Activated naive CD4-positive, alpha-beta T cell treated with anti-CD3 and anti-CD28 coated beads, Interleukin-2, amount 10 ng/mL, durations not matched to agents 7 days and 5 days (primary cell): ENCODE results near the gene CBX2.
"Not testable (repeated sequence)": the region's sequence is repeated elsewhere in the genome, so short reads cannot be mapped to it uniquely, and the experiment has no call there.

Experiments used
- CTCF ChIA-PET: fragments of 350-600 bp; sonication (Branson Sonifier 250); formaldehyde crosslinking; loops from one replicate; lab custom pipeline; 2021; ENCODE audit warnings: antibody characterized with exemption; lab: Charles Lee
- DNase-seq: peaks from one replicate; pipeline ENCODE4 v3.0.0-alpha.2; 2020
- H3K27ac Mint-ChIP-seq: one replicate; pipeline ENCODE4 v1.8.0; 2021; ENCODE audit warnings: mild to moderate bottlenecking, moderate library complexity, mixed read lengths
- H3K27me3 Mint-ChIP-seq: one replicate; pipeline ENCODE4 v1.8.0; 2021; ENCODE audit warnings: mild to moderate bottlenecking, mixed read lengths
- H3K36me3 Mint-ChIP-seq: one replicate; pipeline ENCODE4 v1.8.0; 2021; ENCODE audit warnings: mixed read lengths
- H3K4me1 Mint-ChIP-seq: one replicate; pipeline ENCODE4 v1.8.0; 2021; ENCODE audit warnings: mixed read lengths
- H3K4me3 Mint-ChIP-seq: one replicate; pipeline ENCODE4 v1.8.0; 2021; ENCODE audit warnings: mild to moderate bottlenecking, moderate library complexity, mixed read lengths
- H3K9me3 Mint-ChIP-seq: one replicate; pipeline ENCODE4 v1.8.0; 2021; ENCODE audit warnings: mixed read lengths

Gene CBX2

DNA sequence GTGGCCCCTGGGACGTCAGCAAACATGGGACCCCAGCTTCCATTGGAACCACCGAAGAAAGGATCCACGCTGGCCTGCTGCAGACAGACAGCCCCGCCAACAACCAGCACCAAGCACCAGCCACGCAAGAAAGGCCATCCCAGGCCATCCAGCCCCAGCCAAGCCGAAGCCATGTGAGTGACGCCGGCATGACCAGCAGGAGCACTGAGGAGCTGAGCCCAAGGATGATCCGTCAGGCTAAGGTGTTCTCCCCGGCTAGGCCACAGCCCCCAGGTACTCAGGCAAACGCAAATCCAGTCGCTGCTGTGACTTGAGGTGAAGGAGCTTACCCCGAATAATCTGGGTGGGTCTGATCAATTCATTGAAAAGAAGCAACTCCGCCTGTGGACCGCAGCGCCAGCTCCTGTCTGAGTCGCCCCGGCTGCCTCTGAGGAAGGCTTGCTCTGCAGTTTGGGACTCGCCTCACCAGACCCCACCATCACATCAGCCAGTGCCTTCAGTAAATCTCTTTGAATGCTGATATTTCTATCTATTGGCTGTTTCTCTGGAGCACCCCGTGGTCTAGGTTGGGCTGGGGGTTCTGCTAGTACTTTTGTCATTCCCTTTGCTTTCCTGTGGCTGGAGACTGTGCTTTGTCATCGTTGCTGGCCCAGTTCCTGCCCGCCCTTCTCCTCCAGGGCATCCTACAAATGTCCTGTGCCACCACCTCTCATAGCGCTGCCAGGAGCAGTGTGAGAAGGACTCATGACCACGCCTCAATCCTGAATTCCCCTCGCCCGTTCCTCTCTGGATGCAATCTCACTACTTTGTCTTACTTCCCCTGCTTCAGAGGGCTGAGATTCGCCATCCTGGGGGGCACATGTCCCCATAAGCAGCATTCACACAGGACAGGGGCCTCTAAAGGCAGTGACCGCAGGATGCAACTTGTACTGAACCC is 8.1 kb upstream of the CBX2 start:
- no peak overlapping the region for H3K27ac Mint-ChIP-seq
- H3K9me3 Mint-ChIP-seq, result no peaks in the 10 kb centered on the region
- H3K36me3 Mint-ChIP-seq, result no peaks in the 10 kb centered on the region
- no peak for DNase-seq
- peaks cover 77% of the 10 kb centered on the region for H3K27me3 Mint-ChIP-seq
- no peaks in the 10 kb centered on the region for H3K4me1 Mint-ChIP-seq
- CTCF ChIA-PET, result no interaction called here
- no peak overlapping the region for H3K4me3 Mint-ChIP-seq

DNA sequence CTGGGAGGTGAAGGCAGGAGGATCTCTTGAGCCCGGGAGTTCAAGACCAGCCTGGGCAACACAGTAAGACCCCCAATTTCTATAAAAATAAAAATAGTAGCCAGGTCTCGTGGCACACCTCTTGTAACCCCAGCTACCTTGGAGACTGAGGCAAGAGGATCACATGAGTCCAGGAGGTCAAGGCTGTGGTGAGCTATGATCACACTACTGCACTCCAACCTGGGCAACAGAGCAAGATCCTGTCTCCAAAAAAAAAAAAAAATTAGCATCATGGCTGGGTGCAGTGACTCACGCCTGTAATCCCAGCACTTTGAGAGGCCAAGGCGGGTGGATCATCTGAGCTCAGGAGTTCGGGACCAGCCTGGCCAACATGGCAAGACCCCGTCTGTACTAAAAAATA is 6.7 kb upstream of the CBX2 start:
- Mint-ChIP-seq H3K4me1 (peaks cover under 1% of the 10 kb centered on the region), H3K4me3 (no peak overlapping the region), H3K9me3 (no peaks in the 10 kb centered on the region), H3K36me3 (no peaks in the 10 kb centered on the region), H3K27ac (no peak overlapping the region), H3K27me3 (peaks cover 87% of the 10 kb centered on the region)
- no peak for DNase-seq
- CTCF ChIA-PET, result no interaction called here

DNA sequence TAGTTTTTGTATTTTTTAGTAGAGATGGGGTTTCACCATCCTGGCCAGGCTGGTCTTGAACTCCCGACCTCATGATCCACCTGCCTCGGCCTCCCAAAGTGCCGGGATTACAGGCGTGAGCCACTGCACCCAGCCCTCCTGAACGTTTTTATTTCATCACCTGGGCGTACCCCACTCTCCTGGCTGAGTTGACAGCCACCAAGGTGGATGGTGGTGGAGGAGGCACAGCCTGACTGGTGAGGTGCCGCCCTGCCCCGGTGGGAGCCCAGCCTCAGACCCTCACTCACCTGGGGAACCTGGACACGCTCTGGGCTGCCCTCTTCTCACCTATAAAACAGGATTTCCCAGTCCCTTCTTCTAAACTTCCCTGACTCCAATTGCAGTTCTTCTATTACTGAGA is 5.2 kb upstream of the CBX2 start:
- Mint-ChIP-seq H3K27me3 (peaks cover 94% of the 10 kb centered on the region), H3K4me1 (peaks cover 13% of the 10 kb centered on the region)
- H3K27ac Mint-ChIP-seq, DNase-seq, CTCF ChIA-PET, H3K4me3 Mint-ChIP-seq, H3K36me3 Mint-ChIP-seq, H3K9me3 Mint-ChIP-seq: not testable (repeated sequence)

DNA sequence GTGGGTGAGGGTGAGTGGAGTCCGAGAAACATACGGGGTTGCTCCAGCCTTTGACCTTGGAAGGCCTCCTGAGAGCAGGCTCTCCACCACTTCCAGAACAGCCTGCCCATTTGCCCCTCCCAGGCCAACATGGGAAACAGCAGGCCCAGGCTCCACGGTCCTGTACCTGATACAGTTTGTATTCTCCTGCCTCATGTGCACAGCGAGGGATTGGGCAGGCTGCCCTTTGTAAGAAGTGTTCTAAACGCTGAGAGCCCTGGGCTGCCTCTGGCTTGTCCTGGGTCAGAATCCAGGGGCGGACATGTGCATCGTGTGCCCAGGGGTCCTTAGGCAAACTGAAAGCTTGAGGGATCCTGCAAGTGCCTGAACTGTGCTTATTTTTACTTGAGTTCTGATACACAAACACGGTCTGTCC is 3.4 kb upstream of the CBX2 start:
- DNase-seq, result no peak
- Mint-ChIP-seq H3K27ac (no peak overlapping the region), H3K4me1 (peaks cover 22% of the 10 kb centered on the region), H3K36me3 (peaks cover 4% of the 10 kb centered on the region), H3K27me3 (peaks cover 87% of the 10 kb centered on the region), H3K4me3 (no peak overlapping the region), H3K9me3 (no peaks in the 10 kb centered on the region)
- CTCF ChIA-PET, result interaction anchor here (0.8 to 1.4 kb wide), 3 partner anchors 29 to 196 kb away, joined by 3 to 4 read pairs (median 3); no protein-coding TSS in a partner anchor

DNA sequence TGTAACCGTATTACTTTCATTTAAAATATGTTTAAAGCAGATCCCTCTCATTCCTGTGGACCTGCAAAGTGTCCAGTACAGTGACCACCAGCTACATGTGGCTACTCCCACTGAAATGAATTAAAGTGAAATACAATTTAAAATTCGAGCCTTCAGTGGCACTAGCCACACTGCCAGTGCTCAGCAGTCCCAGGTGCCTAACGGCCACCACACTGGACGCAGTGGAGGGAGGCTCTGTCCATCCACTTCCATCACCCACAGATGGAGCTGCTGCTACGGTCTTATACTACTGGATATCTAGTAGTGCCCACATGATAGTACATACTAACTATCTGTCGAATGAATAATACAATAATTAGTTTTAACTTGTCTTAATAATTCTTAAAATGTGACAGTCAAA is 2.3 kb upstream of the CBX2 start:
- DNase-seq, result no peak
- Mint-ChIP-seq H3K36me3 (peaks cover 11% of the 10 kb centered on the region), H3K9me3 (no peaks in the 10 kb centered on the region), H3K4me1 (peaks cover 33% of the 10 kb centered on the region), H3K27ac (no peak overlapping the region), H3K4me3 (no peak overlapping the region), H3K27me3 (peaks cover 89% of the 10 kb centered on the region)
- CTCF ChIA-PET, result interaction anchor here (0.9 to 1.4 kb wide), 2 partner anchors 14 to 34 kb away, joined by 3 to 4 read pairs; no protein-coding TSS in a partner anchor

DNA sequence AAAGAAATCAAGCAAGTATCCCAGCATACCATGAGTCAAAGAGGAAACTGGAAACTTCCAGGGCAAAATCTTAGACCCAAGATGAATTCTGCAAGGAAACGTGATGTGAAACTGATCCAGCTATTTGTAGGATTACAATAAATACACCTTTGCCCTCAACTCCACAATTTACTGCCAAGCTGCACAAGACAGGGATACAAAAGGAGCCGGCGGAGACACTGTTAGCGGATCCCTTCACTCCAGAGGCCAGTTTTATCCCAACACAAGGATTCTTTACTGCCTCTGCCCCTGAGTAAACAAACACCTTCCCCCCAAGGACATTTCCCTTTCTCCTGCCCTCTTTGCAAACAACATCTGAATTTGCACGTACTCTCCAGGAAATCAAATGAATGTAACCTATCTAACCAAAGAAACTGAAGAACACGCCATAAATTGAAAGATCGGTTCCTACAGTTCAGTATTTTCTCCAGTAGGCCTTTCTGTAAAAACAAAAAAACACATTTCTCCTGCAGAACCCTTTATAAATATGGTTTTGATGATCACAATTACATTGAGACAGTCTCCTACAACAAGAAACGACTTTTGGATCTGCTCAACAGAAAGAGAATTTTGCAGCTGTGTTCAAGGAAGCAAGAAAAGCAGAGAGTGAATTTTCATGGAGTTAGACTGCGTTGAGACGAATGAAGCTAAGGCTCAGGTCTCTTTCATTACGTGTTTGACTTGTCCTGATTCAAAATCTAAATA is 1.4 kb upstream of the CBX2 start:
- Mint-ChIP-seq H3K36me3 (peaks cover 11% of the 10 kb centered on the region), H3K27me3 (peaks cover 89% of the 10 kb centered on the region), H3K4me1 (peaks cover 38% of the 10 kb centered on the region), H3K4me3 (peak overlapping the region; percentile 69), H3K9me3 (no peaks in the 10 kb centered on the region), H3K27ac (peak overlapping the region; percentile 46)
- CTCF ChIA-PET, result interaction anchor here (1.0 to 1.5 kb wide), 3 partner anchors 21 to 34 kb away, joined by 4 to 7 read pairs (median 5); partner anchors contain the start of gene CBX8
- DNase-seq, result no peak

DNA sequence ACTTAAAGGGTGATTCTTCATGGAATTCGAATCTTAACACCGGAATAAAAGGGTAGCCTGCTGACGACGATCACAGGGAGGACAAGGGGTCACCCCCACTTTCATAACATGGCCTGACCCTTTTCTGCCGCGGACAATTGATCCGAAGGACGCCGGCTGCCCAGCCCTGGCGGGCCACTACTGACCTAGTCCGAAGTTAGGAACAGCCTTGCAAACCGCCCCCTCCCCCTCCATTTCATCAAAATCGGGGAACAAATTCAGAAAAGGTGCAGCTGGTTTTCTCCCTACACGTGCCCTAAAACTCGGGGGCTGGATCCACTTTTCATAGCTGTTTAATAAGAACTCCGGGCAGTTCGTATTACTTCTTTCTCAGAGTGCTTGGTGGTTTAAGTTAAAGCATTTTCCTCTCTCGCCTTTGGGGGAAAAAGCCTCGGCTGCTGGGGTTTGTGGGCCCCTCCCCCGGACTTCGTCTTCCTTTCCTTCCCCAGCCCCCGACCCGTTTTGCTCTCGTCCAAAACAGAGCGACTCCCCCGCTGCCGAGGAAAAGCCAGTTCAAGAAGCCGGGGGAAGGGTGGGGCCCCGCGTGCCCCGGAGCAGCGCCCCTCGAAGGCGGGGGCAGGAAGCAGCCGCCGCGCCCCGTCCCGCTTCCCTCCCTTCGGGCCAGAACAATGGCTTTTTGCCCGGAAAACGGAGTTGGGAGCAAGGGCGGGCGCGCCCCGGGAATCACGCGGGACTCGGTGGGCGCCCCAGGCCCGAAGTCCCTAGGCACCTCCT is 641 bp upstream of the CBX2 start:
- Mint-ChIP-seq H3K4me3 (peak overlapping the region; percentile 69), H3K27ac (peak overlapping the region; percentile 46), H3K36me3 (peaks cover 11% of the 10 kb centered on the region), H3K4me1 (peaks cover 44% of the 10 kb centered on the region), H3K9me3 (no peaks in the 10 kb centered on the region), H3K27me3 (peaks cover 86% of the 10 kb centered on the region)
- DNase-seq, result peak; percentile 70
- CTCF ChIA-PET, result interaction anchor here (1.0 to 1.5 kb wide), 3 partner anchors 20 to 35 kb away, joined by 4 to 7 read pairs (median 5); partner anchors contain the start of gene CBX8

DNA sequence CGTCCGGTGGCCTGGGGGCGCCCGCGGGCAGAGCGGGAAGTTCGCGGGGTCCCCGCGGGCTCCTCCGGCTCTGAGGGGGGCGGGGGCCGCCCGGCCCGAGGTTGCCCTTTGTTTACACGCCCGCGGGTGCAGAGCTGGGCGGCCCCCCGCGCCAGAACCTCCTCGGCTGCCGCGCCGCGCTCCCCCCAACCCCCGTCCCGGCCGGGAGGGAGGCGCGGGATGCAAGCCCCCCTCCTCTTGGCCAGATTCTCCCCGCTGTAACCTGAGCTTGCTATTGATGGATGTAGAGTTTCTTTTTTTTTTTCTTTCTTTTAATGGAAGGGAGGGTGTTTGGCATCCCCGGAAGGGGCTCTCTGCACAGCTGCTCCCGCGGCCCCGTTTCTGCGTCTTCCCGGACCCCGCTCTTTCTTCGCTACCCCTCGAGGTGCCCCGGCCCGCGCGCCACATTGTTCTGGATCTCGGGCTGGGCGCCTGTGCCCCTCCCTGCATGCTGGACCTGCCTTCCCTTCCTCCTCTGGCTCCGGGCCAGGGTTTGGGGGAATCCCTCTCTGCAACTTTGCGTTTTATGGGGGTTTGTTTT is 646 bp downstream of the CBX2 start:
- H3K36me3 Mint-ChIP-seq, result peaks cover 15% of the 10 kb centered on the region
- H3K27me3 Mint-ChIP-seq, result peaks cover 80% of the 10 kb centered on the region
- H3K4me3 Mint-ChIP-seq, result peak overlapping the region; percentile 85
- peak; percentile 40 for DNase-seq
- no peaks in the 10 kb centered on the region for H3K9me3 Mint-ChIP-seq
- CTCF ChIA-PET, result interaction anchor here (1.9 kb wide), 1 partner anchor 32 kb away, joined by 7 read pairs; no protein-coding TSS in a partner anchor
- peaks cover 47% of the 10 kb centered on the region for H3K4me1 Mint-ChIP-seq
- peak overlapping the region; percentile 60 for H3K27ac Mint-ChIP-seq

DNA sequence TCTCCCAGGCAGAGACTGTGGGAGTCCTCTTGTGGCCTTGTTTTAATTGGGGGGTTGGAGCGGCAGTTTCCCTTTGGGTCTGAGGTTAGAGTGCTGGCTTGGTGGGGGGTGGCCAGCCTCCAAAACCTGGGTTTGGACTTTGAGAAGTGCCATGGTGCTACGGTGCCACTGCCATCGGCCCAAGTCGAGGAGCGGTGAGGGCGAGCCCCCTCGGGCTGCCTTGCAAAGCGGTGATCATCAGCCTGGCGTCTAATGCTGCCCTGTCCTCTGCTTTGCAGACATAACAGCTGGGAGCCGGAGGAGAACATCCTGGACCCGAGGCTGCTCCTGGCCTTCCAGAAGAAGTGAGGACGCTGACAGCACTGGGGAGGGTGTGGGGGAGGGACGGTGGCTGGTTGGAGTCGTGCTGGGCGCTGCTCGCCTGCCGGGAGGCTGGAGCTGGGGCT is 1.2 kb downstream of the CBX2 start:
- Mint-ChIP-seq H3K4me1 (peaks cover 47% of the 10 kb centered on the region), H3K4me3 (peak overlapping the region; percentile 85), H3K27ac (no peak overlapping the region), H3K9me3 (no peaks in the 10 kb centered on the region), H3K36me3 (peaks cover 16% of the 10 kb centered on the region), H3K27me3 (peaks cover 77% of the 10 kb centered on the region)
- no peak for DNase-seq
- CTCF ChIA-PET, result interaction anchor here (1.9 kb wide), 1 partner anchor 33 kb away, joined by 7 read pairs; no protein-coding TSS in a partner anchor

DNA sequence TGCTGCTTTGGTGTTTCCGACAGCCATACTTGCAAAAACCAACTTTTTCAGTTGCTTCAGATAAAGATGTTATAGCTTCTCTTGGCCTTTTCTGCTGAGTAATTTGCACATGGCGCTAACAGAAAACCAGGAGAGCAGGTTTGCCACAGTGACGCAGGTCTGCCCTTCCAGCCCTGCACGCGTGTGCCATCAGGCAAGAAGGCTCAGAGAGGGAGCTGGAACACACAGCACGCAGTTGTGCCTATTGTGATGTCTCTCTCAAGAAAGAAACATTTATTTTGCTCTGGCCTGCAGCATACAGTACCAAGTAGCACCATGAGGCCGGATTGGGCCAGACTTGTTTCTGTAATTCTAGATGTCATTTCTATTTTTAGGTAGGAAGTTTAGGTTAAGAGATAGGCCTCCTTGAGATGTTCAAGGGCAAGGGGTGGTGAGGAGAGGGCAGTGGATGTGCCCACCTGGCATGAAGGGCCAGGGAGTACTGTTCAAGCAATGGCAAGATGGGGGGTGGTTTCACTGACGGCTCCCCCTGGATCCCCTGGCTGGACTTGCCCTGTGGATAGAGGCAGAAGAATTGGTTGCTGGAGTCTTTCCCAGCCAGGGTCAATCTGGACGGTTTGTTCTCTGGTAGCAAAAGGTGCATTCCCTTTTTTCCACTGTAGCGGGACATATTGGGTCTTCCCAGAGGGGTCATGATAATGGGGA is 1.9 kb downstream of the CBX2 start:
- H3K27me3 Mint-ChIP-seq, result peaks cover 73% of the 10 kb centered on the region

DNA sequence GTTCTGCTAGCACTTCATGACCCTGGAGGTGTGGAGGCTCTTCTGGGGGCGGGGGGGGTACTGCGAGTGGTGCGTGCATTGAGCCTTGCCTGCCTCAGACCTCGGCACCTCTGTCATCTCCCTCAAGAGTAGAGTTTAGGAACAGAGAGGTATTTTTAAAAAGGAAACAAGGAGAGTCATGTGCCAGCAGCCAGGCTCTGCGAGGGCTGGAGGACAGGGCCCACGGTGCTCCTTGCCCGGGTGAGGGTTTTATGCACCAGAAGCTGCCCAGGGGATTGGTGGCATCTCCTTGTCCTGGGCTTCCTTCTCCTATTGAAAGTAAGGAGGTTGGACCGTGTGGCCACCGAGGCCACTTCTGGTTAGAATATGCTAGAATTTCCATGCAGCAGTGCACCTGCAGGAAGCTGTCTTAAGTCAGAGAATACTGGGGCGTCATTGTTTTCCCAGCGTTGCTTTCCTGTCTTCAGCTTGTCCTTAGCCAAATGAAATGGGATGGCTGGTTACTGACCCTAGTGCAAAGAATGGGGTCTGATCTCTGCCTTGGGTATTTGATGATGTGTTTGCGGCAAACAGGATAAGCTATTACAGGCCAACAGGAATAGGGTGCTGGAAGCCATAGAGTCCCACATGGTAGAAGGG is 3.2 kb downstream of the CBX2 start:
- peaks cover 47% of the 10 kb centered on the region for H3K4me1 Mint-ChIP-seq
- H3K36me3 Mint-ChIP-seq, result peaks cover 16% of the 10 kb centered on the region
- no peak overlapping the region for H3K27ac Mint-ChIP-seq
- H3K4me3 Mint-ChIP-seq, result no peak overlapping the region
- no peak for DNase-seq
- no peaks in the 10 kb centered on the region for H3K9me3 Mint-ChIP-seq
- peaks cover 73% of the 10 kb centered on the region for H3K27me3 Mint-ChIP-seq
- CTCF ChIA-PET, result interaction anchor here (0.8 kb wide), 1 partner anchor 189 kb away, joined by 3 read pairs; no protein-coding TSS in a partner anchor

More for the DNA sequence above, 1.9 kb downstream of the CBX2 start:
- CTCF ChIA-PET, result interaction anchor here (1.9 kb wide), 1 partner anchor 33 kb away, joined by 7 read pairs; no protein-coding TSS in a partner anchor
- no peak for DNase-seq
- Mint-ChIP-seq H3K36me3 (peaks cover 16% of the 10 kb centered on the region), H3K4me1 (peaks cover 47% of the 10 kb centered on the region), H3K9me3 (no peaks in the 10 kb centered on the region), H3K4me3 (peak overlapping the region; percentile 85), H3K27ac (no peak overlapping the region)
